GM18870 (cell line): ENCODE data around the gene SPNS2.

Experiments
- ATAC-seq: cut with Tn5 transposase; IDR thresholded peaks from one replicate; pipeline ENCODE4 v1.9.1; 2021; ENCODE audit warnings: moderate library complexity; ENCODE audit not compliant: unreplicated experiment

SPNS2 gene, protein sequence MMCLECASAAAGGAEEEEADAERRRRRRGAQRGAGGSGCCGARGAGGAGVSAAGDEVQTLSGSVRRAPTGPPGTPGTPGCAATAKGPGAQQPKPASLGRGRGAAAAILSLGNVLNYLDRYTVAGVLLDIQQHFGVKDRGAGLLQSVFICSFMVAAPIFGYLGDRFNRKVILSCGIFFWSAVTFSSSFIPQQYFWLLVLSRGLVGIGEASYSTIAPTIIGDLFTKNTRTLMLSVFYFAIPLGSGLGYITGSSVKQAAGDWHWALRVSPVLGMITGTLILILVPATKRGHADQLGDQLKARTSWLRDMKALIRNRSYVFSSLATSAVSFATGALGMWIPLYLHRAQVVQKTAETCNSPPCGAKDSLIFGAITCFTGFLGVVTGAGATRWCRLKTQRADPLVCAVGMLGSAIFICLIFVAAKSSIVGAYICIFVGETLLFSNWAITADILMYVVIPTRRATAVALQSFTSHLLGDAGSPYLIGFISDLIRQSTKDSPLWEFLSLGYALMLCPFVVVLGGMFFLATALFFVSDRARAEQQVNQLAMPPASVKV

DNA sequence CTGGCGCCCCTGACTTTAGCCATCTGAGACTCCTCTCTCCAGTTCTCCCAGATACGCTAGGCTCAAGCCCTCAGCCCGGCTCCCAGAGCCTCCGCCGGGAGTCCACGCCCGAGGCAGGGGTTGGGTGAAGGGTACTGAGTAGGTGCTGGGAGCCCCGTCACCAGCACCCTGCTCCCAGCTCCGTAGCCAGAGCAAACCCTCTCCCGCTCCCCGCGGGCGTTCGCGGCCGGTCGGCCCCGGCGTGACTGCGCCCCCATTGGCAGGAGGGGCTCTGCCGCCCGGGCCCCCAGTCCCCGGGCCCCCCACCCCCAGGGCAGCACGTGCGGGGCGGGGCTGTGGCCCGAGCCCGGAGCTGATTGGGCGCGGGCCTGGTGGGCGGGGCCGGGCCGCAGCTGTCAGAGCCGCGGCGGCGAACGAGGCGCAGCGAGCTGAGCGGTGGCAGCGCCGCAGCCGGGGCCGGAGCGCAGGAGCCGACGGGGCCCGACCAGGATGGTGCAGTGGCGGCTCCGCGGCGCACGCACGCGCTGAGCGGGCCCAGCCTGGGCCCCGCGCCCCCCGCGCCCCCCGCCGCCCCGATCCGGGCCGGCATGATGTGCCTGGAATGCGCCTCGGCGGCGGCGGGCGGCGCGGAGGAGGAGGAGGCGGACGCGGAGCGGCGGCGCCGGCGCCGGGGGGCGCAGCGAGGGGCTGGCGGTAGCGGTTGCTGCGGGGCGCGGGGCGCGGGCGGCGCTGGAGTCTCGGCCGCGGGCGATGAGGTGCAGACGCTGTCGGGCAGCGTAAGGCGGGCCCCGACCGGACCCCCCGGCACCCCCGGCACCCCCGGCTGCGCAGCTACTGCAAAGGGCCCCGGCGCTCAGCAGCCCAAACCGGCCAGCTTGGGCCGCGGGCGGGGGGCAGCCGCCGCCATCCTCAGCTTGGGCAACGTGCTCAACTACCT is at the start of gene SPNS2:
Gene SPNS2 (plus strand): TSS at position 421 of the 937 bp plus-strand sequence. CDS start 167 bp downstream, at position 588.
- no peak for ATAC-seq

DNA sequence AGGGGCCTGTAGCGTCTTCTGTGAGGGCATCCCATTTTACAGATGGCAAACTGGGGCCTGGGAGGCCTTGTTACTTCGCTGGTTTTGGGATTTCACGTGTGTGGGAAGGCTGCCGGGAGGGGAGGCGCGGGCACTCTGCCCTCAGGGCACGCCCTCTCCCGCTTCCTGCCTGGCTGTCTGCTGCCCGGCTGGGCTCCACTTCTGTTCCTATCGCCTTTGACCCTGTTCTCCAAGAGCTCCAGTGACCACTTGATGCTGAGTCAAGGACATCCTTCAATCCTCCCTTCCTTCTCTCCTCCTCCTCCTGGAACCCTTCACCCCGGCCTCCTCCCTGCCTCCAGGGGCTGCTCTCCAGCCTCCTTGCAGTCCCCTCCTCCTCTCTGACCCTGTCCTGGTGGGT is 48.9 kb upstream of the SPNS2 start:
- no peak for ATAC-seq

DNA sequence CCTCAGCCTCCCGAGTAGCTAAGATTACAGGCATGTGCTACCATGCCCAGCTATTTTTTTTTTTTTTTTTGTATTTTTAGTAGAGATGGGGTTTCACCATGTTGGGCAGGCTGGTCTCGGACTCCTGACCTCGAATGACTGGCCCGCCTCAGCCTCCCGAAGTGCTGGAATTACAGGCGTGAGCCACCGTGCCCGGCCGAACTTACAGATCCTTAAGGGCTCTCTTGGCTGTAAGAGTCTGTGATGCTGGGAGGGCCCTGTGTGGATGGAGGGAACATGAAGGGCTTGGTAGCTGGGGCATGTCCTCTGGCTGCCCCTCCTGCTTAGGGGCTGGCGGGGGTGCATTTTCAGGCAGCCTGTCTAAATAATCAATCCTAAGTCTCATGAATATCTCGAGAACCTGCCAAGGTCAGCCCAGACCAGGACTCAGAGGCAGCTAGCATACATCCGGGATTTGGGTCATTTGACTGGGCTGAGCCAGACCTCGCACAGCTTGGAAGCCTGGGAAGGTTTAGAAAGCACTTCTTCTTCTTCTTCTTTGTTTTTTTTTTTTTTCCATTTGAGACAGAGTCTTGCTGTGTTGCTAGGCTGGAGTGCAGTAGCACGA is 47.9 kb upstream of the SPNS2 start:
- no peak for ATAC-seq

DNA sequence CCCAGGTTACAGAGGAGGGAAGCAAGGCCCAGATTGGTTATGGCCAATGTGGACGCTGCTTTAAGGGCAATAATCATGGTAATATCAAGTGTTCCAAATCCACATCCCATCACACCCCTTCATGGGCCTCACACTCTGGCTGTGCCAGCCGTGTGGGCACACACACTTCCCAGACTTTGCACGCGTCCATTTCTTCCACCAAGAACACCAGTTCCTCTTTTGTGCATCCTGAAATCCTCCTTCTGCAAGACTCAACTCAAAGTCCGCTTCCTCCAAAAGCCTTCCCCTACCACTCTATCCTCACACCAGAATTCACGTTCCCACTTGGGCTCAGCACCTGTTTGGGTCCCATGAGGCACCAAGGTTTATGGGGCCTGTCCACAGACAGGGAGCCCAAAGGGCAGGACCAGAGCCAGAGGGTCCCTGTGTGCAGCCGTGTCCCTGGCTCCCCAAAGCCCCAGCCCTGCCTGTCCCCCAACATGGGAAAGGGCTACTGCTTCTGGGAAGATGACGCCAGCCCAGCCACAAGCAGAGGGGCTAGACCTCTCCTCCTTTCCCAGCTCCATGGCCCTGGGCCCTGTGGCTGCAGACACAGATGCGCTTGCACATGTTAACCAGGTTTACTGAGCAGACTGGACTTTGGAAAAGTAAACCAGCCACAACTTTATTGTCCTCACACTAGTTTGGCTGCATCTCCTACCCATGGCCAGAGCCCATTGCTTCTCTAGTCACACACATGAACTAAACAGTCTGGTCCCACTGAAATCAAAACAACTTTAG is 44.7 kb upstream of the SPNS2 start:
- ATAC-seq, result no peak

DNA sequence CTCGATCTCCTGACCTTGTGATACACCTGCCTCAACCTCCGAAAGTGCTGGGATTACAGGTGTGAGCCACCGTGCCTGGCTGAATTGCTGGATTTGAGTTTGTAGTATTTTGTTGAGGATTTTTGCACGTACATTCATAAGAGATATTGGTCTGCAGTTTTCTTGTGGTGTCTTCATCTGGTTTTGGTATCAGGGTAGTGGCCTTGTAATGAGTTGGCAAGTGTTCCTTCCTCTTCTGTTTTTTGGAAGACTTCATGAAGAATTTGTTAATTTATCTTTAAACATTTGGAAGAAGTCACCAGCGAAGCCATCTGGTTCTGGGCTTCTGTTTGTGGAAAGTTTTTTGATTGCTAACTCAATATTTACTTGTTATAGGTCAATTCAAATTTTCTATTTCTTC is 38.0 kb upstream of the SPNS2 start:
- no peak for ATAC-seq

DNA sequence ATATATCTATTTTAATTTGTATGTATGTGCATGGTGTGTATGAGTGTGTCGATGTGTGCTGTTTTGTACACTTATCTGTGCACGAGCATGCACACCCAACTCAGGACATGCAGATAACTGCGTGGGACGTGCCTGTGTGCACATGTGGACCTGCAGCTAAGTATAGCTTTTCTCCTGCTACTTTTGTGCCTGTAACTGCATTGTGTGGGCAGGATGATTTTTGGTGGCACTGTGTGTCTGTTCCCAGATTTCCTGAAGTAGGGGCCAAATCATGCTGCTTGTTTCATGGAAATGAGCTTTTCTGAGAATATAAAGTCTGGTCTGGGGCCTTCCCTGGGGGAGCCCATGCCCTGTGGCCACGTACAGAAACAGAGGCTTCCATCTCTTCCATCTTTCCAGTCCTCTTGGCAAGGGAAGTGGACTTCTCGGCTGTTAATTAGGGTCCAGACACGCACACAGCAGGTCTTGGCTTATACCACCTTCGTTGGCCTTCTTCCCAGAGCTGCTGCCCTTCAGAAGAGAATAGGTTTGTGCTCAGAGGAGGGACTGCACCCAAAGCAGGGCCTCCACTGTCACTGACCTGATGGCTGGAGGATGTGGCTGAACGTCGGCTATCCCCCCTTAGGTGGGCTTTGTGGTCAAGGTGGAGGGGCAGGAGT is 34.7 kb upstream of the SPNS2 start:
- no peak for ATAC-seq

DNA sequence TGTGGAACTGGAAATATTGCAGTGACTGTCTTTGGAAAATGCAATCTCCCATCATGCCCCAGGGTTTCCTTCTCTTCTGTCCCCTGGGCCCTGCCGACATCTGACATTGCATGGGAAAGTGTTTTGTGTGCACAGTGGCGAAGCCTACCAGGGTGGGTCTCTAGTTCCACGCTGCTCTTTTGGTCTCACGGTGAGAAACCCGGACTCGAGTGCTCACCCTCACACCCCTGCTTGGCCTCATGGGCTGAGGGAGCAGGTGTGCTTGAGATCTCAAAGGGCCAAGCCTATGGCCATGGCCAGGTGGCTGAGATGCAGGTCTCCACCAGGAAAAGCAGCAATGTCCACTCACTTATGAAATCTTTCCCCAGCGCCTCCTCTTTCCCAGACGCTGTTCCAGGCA is 32.9 kb upstream of the SPNS2 start:
- ATAC-seq, result no peak

DNA sequence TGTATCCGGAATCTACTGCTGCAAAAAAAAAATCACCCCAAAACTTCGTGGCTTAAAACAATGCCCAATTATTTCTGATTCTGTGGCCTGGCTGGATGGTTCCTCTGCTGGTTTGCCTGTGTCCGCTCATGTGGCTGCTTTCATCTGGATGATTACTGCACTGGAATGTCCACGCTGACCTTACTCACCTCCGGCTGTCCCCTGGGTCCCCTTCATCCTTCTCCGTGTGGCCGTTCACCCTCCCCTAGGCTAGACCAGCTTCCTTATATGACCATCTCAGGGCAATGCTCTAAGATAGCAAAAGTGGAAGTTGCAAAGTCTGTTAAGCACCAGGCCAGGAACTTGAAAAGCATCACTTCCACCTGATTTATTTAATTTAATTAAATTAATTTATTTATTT is 31.4 kb upstream of the SPNS2 start:
- no peak for ATAC-seq

DNA sequence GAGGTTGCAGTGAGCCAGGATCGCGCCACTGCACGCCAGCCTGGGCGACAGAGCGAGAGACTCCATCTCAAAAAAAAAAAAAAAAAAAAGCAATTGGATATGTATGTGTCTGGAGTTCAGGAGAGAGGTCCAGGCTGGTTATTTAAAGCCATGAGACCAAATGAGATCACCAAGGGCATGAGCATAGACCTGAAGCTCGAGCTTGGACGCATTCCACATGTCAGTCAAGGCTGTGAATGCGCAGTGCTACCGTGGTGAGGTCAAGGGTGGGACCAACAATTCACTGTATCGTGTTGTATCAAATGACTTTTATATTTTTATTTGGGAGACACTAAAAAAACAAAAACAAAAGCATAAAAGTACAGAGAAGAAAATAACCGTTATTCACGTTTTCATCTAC is 29.1 kb upstream of the SPNS2 start:
- ATAC-seq, result no peak

DNA sequence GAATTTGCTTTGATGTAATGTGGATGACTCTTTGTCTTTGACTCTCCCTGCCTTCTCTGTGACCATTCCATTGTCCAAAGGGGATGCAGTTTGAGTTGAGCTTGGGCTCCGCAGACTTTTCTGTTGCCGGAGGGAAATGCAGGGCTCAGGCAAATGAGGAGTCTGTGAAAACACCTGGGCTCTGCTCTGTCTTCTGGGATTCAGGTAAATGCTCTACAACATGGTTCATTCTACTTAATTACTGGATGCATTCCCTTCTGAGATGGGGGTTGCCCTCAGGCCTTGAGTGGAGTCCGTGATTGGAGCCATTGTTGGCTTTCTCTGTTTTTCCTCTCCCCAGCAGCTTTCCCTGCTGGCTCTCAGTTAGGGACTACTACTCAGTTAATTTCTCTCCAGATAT is 26.4 kb upstream of the SPNS2 start:
- no peak for ATAC-seq

DNA sequence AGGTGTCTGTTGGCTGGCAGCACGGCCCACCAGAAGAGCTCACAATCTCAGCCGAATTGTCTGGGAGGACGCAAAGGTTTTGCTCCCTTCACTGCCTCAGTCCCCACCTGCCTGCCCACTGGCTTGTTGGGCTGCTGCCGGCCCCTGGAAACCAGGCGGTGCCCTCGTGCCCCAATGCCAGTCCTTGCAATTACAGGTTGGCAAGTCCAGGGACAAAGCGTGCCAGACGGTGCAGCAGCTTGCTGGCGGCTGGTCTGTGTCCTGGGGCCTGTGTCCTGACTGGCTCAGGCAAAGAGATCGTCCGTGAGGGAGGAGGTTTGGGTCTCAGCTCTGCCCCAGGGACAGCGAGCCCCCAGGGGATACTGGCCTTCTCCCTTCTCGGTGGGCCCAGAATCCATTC is 24.6 kb upstream of the SPNS2 start:
- no peak for ATAC-seq

DNA sequence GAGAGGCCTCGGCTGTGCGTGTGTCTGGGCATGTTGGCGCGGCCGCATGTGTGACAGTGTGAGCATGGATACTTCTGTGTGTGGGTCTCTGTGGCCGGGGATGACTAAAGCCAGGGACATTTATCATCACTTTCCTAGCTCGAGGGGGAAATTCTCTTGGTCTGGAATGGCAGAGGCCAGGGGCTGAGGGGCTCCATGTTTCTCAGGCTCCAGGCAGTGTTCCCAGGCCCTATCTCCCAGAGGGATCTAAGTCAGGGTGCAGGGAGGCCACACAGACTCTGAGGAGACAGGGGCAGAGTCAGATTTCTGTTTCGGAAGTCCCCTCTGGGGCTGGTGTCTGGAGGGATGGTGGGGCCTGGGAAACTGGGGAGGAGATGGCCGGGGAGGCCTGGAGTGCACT is 23.7 kb upstream of the SPNS2 start:
- ATAC-seq, result no peak

DNA sequence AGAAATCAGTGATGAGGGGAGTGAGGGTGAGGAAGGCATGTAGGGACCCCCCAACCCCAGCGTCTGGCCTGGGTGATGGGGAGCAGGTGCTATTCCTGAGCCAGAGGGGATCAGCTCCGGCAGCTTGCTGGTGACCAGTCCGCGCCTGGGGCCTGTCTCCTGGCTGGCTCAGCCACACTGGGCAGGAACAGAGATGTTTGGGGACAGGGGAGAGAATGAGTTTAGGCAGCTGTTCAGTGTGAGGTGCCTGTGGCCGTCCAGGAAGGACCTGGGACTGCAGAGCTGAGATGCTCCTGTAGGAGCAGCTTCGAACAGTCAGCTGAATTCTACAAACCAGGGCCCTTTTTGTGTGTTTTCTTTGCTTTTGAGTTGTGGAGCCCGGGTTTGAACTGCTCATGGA is 23.2 kb upstream of the SPNS2 start:
- no peak for ATAC-seq

DNA sequence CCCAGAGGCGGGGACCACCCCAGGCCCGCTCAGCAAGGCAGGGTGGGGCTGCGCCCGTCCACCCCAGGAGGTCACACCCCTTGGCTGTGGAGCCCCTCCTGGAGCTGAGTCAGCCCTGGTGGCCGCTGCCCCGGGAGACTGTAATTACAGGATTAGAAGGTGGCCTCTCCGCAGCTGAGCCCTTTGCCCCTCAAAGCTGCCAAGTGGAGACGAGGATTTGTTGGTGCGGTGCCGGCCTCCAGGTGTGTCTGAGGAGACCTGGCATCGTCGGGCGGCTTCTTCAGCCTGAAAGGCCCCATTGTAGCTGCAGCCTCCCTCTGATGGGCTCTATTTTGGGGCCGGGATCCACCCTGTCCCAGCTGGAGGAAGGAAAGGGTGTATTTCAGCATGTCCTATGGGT is 22.7 kb upstream of the SPNS2 start:
- no peak for ATAC-seq

DNA sequence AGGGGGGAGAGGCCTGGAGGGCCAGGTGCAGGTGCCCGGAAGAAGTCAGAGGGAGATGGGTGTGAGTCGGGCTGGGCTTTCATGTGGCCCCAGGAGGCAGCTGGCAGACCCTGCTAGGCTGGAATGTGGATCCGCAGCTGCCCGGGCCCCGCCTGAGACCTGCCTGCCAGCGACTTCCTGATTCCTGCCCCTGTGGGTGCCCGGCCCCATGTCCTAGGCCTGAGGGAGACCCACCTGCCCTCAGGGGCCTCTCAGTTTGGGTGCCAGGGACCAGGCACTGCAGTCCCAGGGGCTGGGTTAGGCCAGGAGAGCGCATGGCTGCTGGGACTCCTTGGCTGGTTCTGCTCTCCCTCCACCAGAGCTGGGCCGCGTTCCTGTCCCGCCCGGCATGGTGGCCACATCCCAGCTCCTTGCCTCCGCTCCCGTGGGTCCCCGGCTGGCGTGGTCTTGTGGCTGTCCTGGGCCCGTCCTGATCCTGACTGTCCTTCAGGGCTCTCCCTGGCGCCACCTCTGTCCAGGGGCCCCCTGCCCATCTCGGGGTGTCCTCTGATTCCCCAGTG is 22.1 kb upstream of the SPNS2 start:
- ATAC-seq, result no peak

DNA sequence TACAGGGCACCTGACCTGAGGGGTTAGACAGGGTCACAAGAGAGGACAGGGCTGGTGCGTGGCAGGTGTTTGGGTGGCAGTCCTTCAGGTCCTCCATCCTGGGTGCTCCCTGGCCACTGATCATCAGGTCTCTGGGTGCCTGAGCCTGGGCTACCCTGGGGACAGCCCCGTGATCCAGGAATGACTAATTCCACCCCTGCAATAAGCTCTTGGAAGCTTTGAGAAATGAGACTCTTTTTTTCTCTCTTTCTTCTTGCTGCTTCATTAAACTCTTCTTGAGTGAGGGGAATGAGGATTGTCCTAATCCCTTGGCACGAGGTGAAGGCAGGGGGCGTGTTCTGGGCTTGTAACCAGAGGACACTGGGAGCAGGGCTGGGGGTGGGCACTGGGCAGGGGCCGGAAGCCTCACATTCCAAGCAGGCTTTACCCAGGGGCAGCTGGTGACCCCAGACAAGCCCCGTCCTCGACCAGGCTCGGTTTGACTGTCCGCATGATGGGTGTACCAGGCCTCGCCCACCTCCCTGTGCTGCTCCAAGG is 21.4 kb upstream of the SPNS2 start:
- ATAC-seq, result no peak

DNA sequence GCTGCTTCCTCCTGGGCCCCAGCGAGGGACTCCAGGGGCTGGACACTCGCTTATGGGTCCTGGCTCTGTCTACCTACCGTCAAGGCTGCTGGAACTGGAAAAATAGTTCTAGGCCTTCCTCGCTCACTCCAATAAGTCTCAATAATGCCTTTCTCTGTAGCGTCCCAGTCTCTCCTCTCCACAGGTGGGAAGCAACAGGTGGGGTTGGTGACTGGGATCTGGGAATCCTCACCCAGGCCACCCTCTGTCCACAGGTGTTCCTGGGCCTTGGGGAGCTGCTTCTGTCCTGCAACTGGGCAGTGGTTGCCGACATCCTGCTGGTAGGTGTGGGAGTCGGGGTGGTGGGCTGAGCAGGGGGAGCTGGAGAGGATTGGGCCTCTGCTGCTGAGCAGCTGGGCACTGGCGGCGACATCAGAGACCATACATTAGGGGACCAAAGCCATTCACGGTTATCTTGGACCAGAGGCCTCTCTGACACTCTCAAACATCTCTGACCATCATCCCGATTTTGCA is 20.3 kb upstream of the SPNS2 start:
- no peak for ATAC-seq

DNA sequence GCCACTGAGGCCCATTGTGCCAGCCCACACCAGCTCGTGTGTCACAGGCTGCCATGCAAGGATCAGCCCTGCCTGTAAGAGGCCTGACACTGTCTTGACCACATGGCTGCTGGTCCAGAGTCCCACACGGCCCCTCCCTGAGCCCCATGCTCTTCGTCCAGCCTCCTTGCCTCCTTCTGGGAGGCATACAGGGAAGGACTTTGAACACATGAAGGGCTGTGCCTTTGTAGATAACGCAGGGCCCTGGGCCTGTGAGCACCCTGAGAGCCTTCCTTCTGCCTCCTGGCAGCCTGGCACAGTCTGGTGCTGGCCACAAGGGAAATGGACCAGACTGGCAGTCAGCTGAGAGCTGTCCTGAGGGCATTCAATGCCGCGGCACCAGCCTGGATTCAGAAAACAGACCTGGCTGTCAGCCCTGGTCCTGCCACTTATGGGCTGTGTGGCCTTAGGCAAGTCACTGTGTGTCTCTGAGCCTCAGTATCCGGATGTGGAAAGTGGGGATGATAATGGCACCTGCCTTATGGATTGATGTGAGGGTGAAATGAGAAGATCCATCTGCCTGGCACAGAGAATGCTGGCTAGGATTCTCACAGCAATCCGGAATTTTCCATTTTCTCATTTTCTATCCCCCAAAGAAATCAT is 19.2 kb upstream of the SPNS2 start:
- ATAC-seq, result no peak
